ENCODE data around the gene DISC1.

DNA sequence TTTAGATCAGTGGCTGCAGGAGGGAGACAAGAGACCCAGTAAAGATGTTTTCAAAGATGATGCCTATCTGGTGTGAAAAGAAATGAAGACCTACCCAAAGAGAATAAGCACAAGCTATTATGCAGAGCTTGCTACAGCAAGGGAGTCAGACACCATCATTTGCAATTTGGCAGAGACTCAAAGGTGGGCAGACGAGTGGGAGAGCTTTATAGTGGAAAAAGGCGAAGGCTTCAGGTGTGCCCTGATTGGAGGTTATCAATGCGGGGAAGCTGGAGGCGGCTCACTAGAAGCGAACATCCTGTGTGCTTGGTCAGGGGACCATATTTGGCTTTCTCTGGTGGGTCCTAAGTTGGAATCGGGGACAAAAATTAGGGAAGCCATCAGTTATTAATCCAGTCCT lies 183.8 kb downstream of the DISC1 start:
- TF ChIP-seq, protein P1, sequence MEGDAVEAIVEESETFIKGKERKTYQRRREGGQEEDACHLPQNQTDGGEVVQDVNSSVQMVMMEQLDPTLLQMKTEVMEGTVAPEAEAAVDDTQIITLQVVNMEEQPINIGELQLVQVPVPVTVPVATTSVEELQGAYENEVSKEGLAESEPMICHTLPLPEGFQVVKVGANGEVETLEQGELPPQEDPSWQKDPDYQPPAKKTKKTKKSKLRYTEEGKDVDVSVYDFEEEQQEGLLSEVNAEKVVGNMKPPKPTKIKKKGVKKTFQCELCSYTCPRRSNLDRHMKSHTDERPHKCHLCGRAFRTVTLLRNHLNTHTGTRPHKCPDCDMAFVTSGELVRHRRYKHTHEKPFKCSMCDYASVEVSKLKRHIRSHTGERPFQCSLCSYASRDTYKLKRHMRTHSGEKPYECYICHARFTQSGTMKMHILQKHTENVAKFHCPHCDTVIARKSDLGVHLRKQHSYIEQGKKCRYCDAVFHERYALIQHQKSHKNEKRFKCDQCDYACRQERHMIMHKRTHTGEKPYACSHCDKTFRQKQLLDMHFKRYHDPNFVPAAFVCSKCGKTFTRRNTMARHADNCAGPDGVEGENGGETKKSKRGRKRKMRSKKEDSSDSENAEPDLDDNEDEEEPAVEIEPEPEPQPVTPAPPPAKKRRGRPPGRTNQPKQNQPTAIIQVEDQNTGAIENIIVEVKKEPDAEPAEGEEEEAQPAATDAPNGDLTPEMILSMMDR (IDR thresholded peaks at IDR 0.05; ENCODE audit: insufficient read depth, low read length, poor library complexity, severe bottlenecking) = no peak
- TF ChIP-seq EZH2phosphoT487 (conservative IDR thresholded peaks at IDR 0.05; ENCODE audit: low read length) = no peak
